Gastroesophageal sphincter (tissue), 4 donors: ENCODE results near the gene EGFR. TPM values are rescaled to one million over a fixed set of nuclear protein-coding genes. Genes with fewer than 3 reads are reported as not detected.

ENCODE experiments used
- ATAC-seq: fragments of 150-250 bp; one replicate; pipeline ENCODE4 v1.9.1; 2016; ENCODE audit warnings: mild to moderate bottlenecking, moderate library complexity
- H3K27ac ChIP-seq, 4 donors: fragments of 200-600 bp; sonication (generic) in 3 of 4; 1 replicate in 3 of 4; 2 replicates in 1 of 4; pipeline ENCODE4 v1.5.1; 2016 to 2019
- H3K27me3 ChIP-seq: fragments of 200-600 bp; sonication (generic); one replicate; pipeline ENCODE4 v1.5.1; 2019
- H3K36me3 ChIP-seq, 2 donors: fragments of 200-600 bp; sonication (generic); one replicate each; pipeline ENCODE4 v1.5.1; 2019; ENCODE audit warnings: control low read depth in 1 of 2
- H3K4me1 ChIP-seq, 3 donors: fragments of 200-600 bp; sonication (generic); 1 replicate in 2 of 3; 2 replicates in 1 of 3; pipeline ENCODE4 v1.5.1; 2016 to 2019; ENCODE audit warnings: control low read depth in 2 of 3
- H3K4me3 ChIP-seq, 2 donors: fragments of 200-600 bp; sonication (generic); one replicate each; pipeline ENCODE4 v1.5.1; 2019; ENCODE audit warnings: mild to moderate bottlenecking in 1 of 2, moderate library complexity in 1 of 2
- H3K9me3 ChIP-seq, 3 donors: fragments of 200-600 bp; sonication (generic); one replicate each; pipeline ENCODE4 v1.5.1; 2017 to 2019; ENCODE audit warnings: control low read depth in 2 of 3
- EP300 ChIP-seq: sonication (generic); formaldehyde crosslinking; IDR thresholded peaks from one replicate; pipeline ENCODE4 v1.6.1; 2017; ENCODE audit warnings: antibody characterized with exemption, mild to moderate bottlenecking
- POLR2A ChIP-seq, 2 donors: fragments of 450-650 bp; IDR thresholded peaks; one replicate each; pipeline ENCODE4 v1.6.1; 2017; ENCODE audit warnings: antibody characterized with exemption in 2 of 2, mild to moderate bottlenecking in 2 of 2, moderate library complexity in 1 of 2
- POLR2AphosphoS5 ChIP-seq: sonication (generic); formaldehyde crosslinking; IDR thresholded peaks from one replicate; pipeline ENCODE4 v1.6.1; 2017; ENCODE audit warnings: antibody characterized with exemption
- WGBS, 2 donors: methylation state at CpG; one replicate each; pipeline ENCODE4 v1.1.5; 2018; ENCODE audit warnings: low coverage in 1 of 2; 5-methylcytosine and 5-hydroxymethylcytosine counted together
- total RNA-seq, 4 donors: library from RNA; depleted of rRNA; stranded (reverse); fragments of >200 nt; gene quantifications; one replicate each; pipeline ENCODE4 v1.1.0, GENCODE V29; 2016
- TF ChIP-seq, protein P1 (sequence below), 4 experiments: fragments of 200-600 bp in 2 of 4; fragments of 450-650 bp in 2 of 4; sonication (generic) in 1 of 4; IDR thresholded peaks; one replicate each; pipeline ENCODE4 v1.5.1; 2017 to 2019; ENCODE audit warnings: antibody characterized with exemption in 4 of 4, mild to moderate bottlenecking in 2 of 4, moderate library complexity in 2 of 4

Gene EGFR
- total RNA-seq, 4 donors from 2014 or later = 85.7 to 126 (median 111) TPM

DNA sequence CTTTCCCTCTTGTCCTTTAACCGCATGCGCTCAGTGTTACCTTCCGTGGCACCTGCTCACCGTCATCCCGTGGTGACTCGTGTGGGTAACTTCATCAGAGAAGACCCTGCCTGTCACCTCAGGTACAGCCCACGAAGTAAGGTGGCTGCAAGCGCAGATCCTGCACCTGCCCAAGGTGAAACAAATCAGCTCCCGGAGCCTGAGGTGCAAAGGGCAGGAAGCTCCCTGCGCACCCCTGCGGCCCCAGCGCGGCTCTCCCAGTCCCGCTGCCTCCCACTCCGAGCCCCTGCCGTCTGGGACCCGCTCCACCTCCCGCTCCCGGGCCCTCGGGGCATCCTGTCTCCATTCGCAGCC, 235.4 kb downstream of the EGFR start:
- Histone ChIP-seq H3K27me3 (peaks cover 19% of the 10 kb centered on the region), H3K4me1 (peaks cover 0 to 17% (median 0%) of the 10 kb centered on the region in 3 donors), H3K4me3 (peak overlapping the region in 1 of 2 donors; percentile 57), H3K36me3 (no peaks in the 10 kb centered on the region), H3K27ac (peak overlapping the region in 2 of 4 donors; percentile 65 to 84), H3K9me3 (no peaks in the 10 kb centered on the region)
- ATAC-seq = no peak
- TF ChIP-seq POLR2A (IDR thresholded peaks at IDR 0.05) = no peak
- TF ChIP-seq EP300 = no peak
- no peak for TF ChIP-seq POLR2AphosphoS5
- TF ChIP-seq, protein P1, sequence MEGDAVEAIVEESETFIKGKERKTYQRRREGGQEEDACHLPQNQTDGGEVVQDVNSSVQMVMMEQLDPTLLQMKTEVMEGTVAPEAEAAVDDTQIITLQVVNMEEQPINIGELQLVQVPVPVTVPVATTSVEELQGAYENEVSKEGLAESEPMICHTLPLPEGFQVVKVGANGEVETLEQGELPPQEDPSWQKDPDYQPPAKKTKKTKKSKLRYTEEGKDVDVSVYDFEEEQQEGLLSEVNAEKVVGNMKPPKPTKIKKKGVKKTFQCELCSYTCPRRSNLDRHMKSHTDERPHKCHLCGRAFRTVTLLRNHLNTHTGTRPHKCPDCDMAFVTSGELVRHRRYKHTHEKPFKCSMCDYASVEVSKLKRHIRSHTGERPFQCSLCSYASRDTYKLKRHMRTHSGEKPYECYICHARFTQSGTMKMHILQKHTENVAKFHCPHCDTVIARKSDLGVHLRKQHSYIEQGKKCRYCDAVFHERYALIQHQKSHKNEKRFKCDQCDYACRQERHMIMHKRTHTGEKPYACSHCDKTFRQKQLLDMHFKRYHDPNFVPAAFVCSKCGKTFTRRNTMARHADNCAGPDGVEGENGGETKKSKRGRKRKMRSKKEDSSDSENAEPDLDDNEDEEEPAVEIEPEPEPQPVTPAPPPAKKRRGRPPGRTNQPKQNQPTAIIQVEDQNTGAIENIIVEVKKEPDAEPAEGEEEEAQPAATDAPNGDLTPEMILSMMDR (IDR thresholded peaks at IDR 0.05) = no peak
- 31 to 37% methylated on average over 7 to 13 of the region's 21 CpGs for WGBS, 2 donors

DNA sequence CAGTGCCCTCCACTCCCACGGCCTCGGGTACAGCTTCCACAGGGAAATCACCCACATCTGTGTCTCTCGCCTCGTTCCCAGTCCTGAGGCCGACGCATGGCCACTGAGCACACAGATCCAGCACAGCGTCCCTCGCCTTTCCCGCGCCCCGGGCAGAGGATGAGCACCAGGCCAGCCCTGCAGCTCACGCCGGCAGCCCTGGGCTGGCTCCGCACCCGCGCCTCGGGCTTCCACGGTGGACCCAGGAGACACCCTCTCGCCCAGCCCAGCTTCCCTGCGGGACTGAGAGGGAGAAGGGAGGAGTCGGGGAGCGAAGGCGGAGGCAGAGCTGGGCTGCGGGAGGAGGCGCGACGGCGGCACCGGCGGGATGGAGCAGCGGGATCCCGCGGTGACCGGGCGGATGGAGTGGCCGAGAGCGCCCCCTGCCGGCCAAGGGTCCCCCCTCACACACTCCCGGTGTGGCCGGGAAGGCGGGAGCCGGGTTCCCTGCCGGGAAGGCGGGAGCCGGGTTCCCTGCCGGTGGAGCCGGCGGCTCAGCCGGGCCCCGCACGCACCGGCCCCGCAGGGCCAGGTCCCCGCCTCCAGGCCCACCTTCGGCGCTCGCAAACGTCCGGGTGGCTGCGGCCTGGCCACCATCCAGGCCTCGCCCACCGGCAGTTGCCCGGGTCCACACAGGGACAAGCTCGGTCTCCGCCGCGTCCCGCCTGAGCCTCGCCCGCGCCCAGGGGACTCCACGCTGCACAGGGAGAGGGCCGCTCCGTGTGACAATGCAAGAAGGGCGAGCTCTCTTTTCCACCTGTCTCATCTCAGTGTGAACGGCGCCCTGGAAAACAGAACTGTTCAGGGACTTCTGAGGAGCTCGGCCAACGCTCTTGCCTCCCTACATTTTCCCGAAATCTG, 236.0 kb downstream of the EGFR start:
- peak overlapping the region in 3 of 4 donors; percentile 25 to 84 (median 65) for H3K27ac ChIP-seq
- peaks cover 0 to 17% (median 0%) of the 10 kb centered on the region in 3 donors for H3K4me1 ChIP-seq
- TF ChIP-seq EP300 (no peak), POLR2AphosphoS5 (peak; percentile 54), POLR2A (IDR thresholded peaks at IDR 0.05) (no peak)
- TF ChIP-seq, protein P1 (IDR thresholded peaks at IDR 0.05) = peak in 3 of 4 experiments; percentile 94 to 98 (median 96)
- peaks cover 20% of the 10 kb centered on the region for H3K27me3 ChIP-seq
- no peaks in the 10 kb centered on the region for H3K9me3 ChIP-seq
- H3K36me3 ChIP-seq = no peaks in the 10 kb centered on the region
- WGBS, 2 donors = 0 to 1% methylated on average over 3 to 8 of the region's 80 CpGs
- H3K4me3 ChIP-seq = peak overlapping the region; percentile 40 to 57
- peak; percentile 94 for ATAC-seq

DNA sequence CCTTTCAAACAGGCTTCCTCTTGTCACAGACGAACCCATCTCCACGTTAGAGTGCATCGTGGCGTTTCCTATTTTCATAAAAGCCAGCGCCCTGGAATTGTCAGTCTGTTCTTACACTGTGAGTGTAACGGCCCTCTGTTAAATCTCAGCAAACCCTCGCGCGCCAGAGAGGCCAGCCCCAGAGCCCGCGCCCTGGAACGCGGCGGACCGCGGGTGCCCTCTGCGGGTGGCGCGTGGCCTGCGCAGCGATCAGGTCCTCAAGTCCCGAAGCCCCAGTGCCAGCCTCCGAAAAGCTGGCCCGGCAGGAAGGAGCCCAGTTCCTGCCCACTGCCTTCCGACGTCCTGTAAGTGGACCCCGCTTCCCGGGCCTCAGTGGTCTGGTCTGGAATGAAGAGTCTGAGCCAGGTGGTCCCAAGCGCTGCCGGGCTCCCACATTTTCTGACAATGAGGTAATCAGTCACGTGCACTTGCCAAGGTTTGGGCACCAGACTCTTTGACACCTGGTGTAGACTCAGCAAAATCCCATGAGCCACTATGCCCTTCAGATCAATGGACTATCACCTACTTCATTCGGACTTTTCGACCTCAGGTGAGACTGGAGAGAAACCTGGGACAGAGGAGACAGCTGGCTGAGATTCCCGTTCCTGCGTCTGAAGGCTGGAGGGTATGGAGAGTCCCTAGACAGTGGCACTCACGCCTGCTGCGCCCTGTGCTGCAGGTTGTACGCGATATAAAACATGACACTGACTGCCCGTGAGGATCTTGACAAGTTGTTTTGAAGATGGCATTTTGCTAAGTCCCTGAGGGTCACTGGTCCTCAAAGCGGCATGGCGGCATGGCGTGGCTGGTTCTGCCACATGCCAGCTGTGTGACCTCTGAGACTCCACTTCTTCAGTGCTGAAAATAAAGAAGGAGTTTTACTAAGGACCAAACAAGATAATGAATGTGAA, 237.0 kb downstream of the EGFR start:
- Histone ChIP-seq H3K36me3 (no peaks in the 10 kb centered on the region), H3K27me3 (peaks cover 29% of the 10 kb centered on the region), H3K4me3 (peak overlapping the region; percentile 40 to 57), H3K27ac (peak overlapping the region in 3 of 4 donors; percentile 25 to 84 (median 65)), H3K9me3 (no peaks in the 10 kb centered on the region), H3K4me1 (peaks cover 0 to 17% (median 0%) of the 10 kb centered on the region in 3 donors)
- TF ChIP-seq EP300 = no peak
- peak; percentile 30 for TF ChIP-seq POLR2AphosphoS5
- TF ChIP-seq, protein P1 (IDR thresholded peaks at IDR 0.05) = peak; percentile 80 to 95 (median 92)
- no peak for TF ChIP-seq POLR2A (IDR thresholded peaks at IDR 0.05)
- peak; percentile 90 for ATAC-seq
- 47 to 48% methylated on average over 6 to 12 of the region's 43 CpGs for WGBS, 2 donors

DNA sequence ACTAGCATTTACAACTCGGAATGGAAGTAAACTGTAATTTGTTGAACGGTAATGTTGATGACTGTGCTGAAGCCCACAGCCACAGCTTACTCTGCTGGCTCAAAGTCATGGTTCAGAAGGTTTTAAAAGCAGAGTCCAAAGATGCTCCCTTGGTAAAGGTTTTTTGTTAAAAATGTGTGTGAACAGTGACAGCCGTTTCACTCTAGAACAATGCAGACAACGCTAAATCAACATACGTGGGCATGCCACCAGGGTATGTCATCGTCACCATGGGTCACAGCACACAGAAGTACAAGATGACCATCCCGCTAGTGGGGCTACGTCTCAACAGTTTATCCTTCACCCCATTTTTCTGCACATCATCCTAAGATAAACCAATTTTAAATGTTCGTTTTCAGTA, 239.8 kb downstream of the EGFR start:
- no peak for ATAC-seq
- WGBS, 2 donors = 76 to 83% methylated on average over 9 of the region's 9 CpGs

More for the DNA sequence above, 239.8 kb downstream of the EGFR start:
- Histone ChIP-seq H3K4me1 (peaks cover 0 to 17% (median 0%) of the 10 kb centered on the region in 3 donors), H3K9me3 (no peaks in the 10 kb centered on the region), H3K4me3 (no peak overlapping the region), H3K36me3 (no peaks in the 10 kb centered on the region), H3K27ac (no peak overlapping the region), H3K27me3 (peaks cover 36% of the 10 kb centered on the region)
- TF ChIP-seq POLR2A (IDR thresholded peaks at IDR 0.05) (no peak), POLR2AphosphoS5 (no peak), EP300 (no peak)
- TF ChIP-seq, protein P1 (IDR thresholded peaks at IDR 0.05) = no peak
